ENCODE results near the gene CAPN12.
"Not testable (repeated sequence)": the region's sequence is repeated elsewhere in the genome, so short reads cannot be mapped to it uniquely, and the experiment has no call there.

Gene CAPN12

GRCh38 chr19:38744298-38744681 is at the start of gene CAPN12:
Gene CAPN12, minus strand, starts transcription at chr19:38744474. Its CDS starts 309 bp downstream, at chr19:38744165.
- H3K9me3 ChIP-seq (ENCODE audit: insufficient read depth, low read depth, low read length) = no peaks in the 10 kb centered on the region
- H3K4me3 ChIP-seq (ENCODE audit: low read length) = no peak within 1 kb of the TSS
- no peaks in the 10 kb centered on the region for H3K27me3 ChIP-seq (ENCODE audit: insufficient read depth, low read length)
- no peaks in the 10 kb centered on the region for H3K4me1 ChIP-seq (ENCODE audit: insufficient read depth, low read length)
- H3K36me3 ChIP-seq (ENCODE audit: insufficient read depth, low read depth, low read length) = no peaks in the 10 kb centered on the region
- H3K27ac ChIP-seq (ENCODE audit: low read length) = no peak within 1 kb of the TSS
- H3K9ac ChIP-seq (ENCODE audit: low read depth, low read length) = no peak within 1 kb of the TSS; the same call in 1 of the 2 replicates

- peaks cover 12% of the 10 kb centered on the region; the same call in 1 of the 2 replicates for H3K27me3 ChIP-seq (ENCODE audit: insufficient read depth, low read length)
- H3K4me3 ChIP-seq (ENCODE audit: low read length) = no peak overlapping the region
- H3K4me1 ChIP-seq (ENCODE audit: insufficient read depth, low read length) = no peaks in the 10 kb centered on the region
- H3K27ac ChIP-seq (ENCODE audit: low read length) = no peak overlapping the region
- H3K36me3 ChIP-seq (ENCODE audit: insufficient read depth, low read depth, low read length) = no peaks in the 10 kb centered on the region
- H3K9me3 ChIP-seq (ENCODE audit: insufficient read depth, low read depth, low read length) = no peaks in the 10 kb centered on the region
- H3K9ac ChIP-seq (ENCODE audit: low read depth, low read length) = no peak overlapping the region
These were observed 49.4 kb upstream of the CAPN12 start for GRCh38 chr19:38793671-38794070.

GRCh38 chr19:38793177-38793576 is 48.9 kb upstream of the CAPN12 start:
- no peak overlapping the region; the same call in 1 of the 2 replicates for H3K4me3 ChIP-seq (ENCODE audit: low read length)
- no peaks in the 10 kb centered on the region for H3K36me3 ChIP-seq (ENCODE audit: insufficient read depth, low read depth, low read length)
- H3K27ac ChIP-seq (ENCODE audit: low read length) = no peak overlapping the region
- H3K27me3 ChIP-seq (ENCODE audit: insufficient read depth, low read length) = peaks cover 12% of the 10 kb centered on the region; the same call in 1 of the 2 replicates
- H3K4me1 ChIP-seq (ENCODE audit: insufficient read depth, low read length) = no peaks in the 10 kb centered on the region
- no peak overlapping the region for H3K9ac ChIP-seq (ENCODE audit: low read depth, low read length)
- H3K9me3 ChIP-seq (ENCODE audit: insufficient read depth, low read depth, low read length) = no peaks in the 10 kb centered on the region

GRCh38 chr19:38792250-38793111 is 48.2 kb upstream of the CAPN12 start:
- H3K4me3 ChIP-seq (ENCODE audit: low read length) = no peak overlapping the region; the same call in 1 of the 2 replicates
- H3K27ac ChIP-seq (ENCODE audit: low read length) = no peak overlapping the region

GRCh38 chr19:38791451-38792064 is 47.3 kb upstream of the CAPN12 start:
- not testable (repeated sequence) for H3K27ac ChIP-seq (ENCODE audit: low read length); H3K9me3 ChIP-seq (ENCODE audit: insufficient read depth, low read depth, low read length); H3K36me3 ChIP-seq (ENCODE audit: insufficient read depth, low read depth, low read length); H3K4me1 ChIP-seq (ENCODE audit: insufficient read depth, low read length); H3K9ac ChIP-seq (ENCODE audit: low read depth, low read length)
- Histone ChIP-seq H3K27me3 (ENCODE audit: insufficient read depth, low read length) (peaks cover 12% of the 10 kb centered on the region; the same call in 1 of the 2 replicates), H3K4me3 (ENCODE audit: low read length) (peak overlapping the region; percentile 42; the same call in 1 of the 2 replicates)

More at GRCh38 chr19:38792250-38793111, 48.2 kb upstream of the CAPN12 start:
- H3K36me3 ChIP-seq (ENCODE audit: insufficient read depth, low read depth, low read length) = no peaks in the 10 kb centered on the region
- H3K4me1 ChIP-seq (ENCODE audit: insufficient read depth, low read length) = no peaks in the 10 kb centered on the region
- H3K9me3 ChIP-seq (ENCODE audit: insufficient read depth, low read depth, low read length) = no peaks in the 10 kb centered on the region
- peaks cover 12% of the 10 kb centered on the region; the same call in 1 of the 2 replicates for H3K27me3 ChIP-seq (ENCODE audit: insufficient read depth, low read length)
- H3K9ac ChIP-seq (ENCODE audit: low read depth, low read length) = no peak overlapping the region

- Histone ChIP-seq H3K4me3 (ENCODE audit: low read length) (peak overlapping the region; percentile 42; the same call in 1 of the 2 replicates), H3K27me3 (ENCODE audit: insufficient read depth, low read length) (peaks cover 12% of the 10 kb centered on the region; the same call in 1 of the 2 replicates)
- H3K9me3 ChIP-seq (ENCODE audit: insufficient read depth, low read depth, low read length); H3K9ac ChIP-seq (ENCODE audit: low read depth, low read length); H3K36me3 ChIP-seq (ENCODE audit: insufficient read depth, low read depth, low read length); H3K27ac ChIP-seq (ENCODE audit: low read length); H3K4me1 ChIP-seq (ENCODE audit: insufficient read depth, low read length): not testable (repeated sequence)
These were observed 46.5 kb upstream of the CAPN12 start for GRCh38 chr19:38790507-38791403.

- H3K9me3 ChIP-seq (ENCODE audit: insufficient read depth, low read depth, low read length) = no peaks in the 10 kb centered on the region
- H3K9ac ChIP-seq (ENCODE audit: low read depth, low read length) = no peak within 1 kb of the TSS
- no peak within 1 kb of the TSS for H3K4me3 ChIP-seq (ENCODE audit: low read length)
- no peaks in the 10 kb centered on the region for H3K36me3 ChIP-seq (ENCODE audit: insufficient read depth, low read depth, low read length)
- no peak within 1 kb of the TSS for H3K27ac ChIP-seq (ENCODE audit: low read length)
- peaks cover 12% of the 10 kb centered on the region; the same call in 1 of the 2 replicates for H3K27me3 ChIP-seq (ENCODE audit: insufficient read depth, low read length)
- no peaks in the 10 kb centered on the region for H3K4me1 ChIP-seq (ENCODE audit: insufficient read depth, low read length)
These were observed 44.4 kb upstream of the CAPN12 start, which contains the start of gene LGALS7B for GRCh38 chr19:38788478-38789243. Gene LGALS7B, plus strand, starts transcription at chr19:38789200. Its CDS starts 27 bp downstream, at chr19:38789227.

GRCh38 chr19:38786572-38787265 is 42.4 kb upstream of the CAPN12 start:
- Histone ChIP-seq H3K4me3 (ENCODE audit: low read length) (no peak overlapping the region), H3K36me3 (ENCODE audit: insufficient read depth, low read depth, low read length) (no peaks in the 10 kb centered on the region), H3K9me3 (ENCODE audit: insufficient read depth, low read depth, low read length) (no peaks in the 10 kb centered on the region), H3K4me1 (ENCODE audit: insufficient read depth, low read length) (no peaks in the 10 kb centered on the region), H3K27ac (ENCODE audit: low read length) (no peak overlapping the region), H3K27me3 (ENCODE audit: insufficient read depth, low read length) (no peaks in the 10 kb centered on the region; the same call in 1 of the 2 replicates), H3K9ac (ENCODE audit: low read depth, low read length) (no peak overlapping the region)

- H3K27ac ChIP-seq (ENCODE audit: low read length); H3K9ac ChIP-seq (ENCODE audit: low read depth, low read length); H3K4me1 ChIP-seq (ENCODE audit: insufficient read depth, low read length); H3K4me3 ChIP-seq (ENCODE audit: low read length); H3K36me3 ChIP-seq (ENCODE audit: insufficient read depth, low read depth, low read length); H3K9me3 ChIP-seq (ENCODE audit: insufficient read depth, low read depth, low read length); H3K27me3 ChIP-seq (ENCODE audit: insufficient read depth, low read length): not testable (repeated sequence)
These were observed 41.8 kb upstream of the CAPN12 start for GRCh38 chr19:38786061-38786460.

GRCh38 chr19:38785187-38785699 is 41.0 kb upstream of the CAPN12 start:
- no peak overlapping the region for H3K9ac ChIP-seq (ENCODE audit: low read depth, low read length)
- no peak overlapping the region for H3K27ac ChIP-seq (ENCODE audit: low read length)
- H3K4me3 ChIP-seq (ENCODE audit: low read length) = no peak overlapping the region
- no peaks in the 10 kb centered on the region; the same call in 1 of the 2 replicates for H3K27me3 ChIP-seq (ENCODE audit: insufficient read depth, low read length)
- H3K36me3 ChIP-seq (ENCODE audit: insufficient read depth, low read depth, low read length) = no peaks in the 10 kb centered on the region
- no peaks in the 10 kb centered on the region for H3K4me1 ChIP-seq (ENCODE audit: insufficient read depth, low read length)
- no peaks in the 10 kb centered on the region for H3K9me3 ChIP-seq (ENCODE audit: insufficient read depth, low read depth, low read length)
